ENCODE data around the gene SLC9A7.

The SLC9A7 gene

DNA sequence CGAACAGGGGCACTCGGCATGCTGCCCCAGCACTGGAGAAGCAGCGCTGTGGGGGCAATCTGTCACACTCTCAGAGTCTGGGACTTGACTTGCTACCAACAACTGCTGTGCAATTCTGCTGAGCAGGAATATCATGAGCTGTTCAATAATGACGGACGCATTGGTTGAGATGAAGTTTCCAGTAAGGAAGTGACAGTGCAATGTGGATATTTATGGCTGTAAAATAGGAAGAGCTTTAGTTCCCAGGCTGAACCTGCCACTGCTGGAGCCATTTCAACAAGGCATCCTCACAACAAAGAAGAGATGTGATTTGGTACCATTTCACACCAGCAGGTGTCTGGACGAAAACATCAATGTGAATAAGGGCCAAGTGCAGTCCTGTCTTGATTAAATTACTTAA is 161.1 kb downstream of the SLC9A7 start:
- DNase-seq, result no peak

DNA sequence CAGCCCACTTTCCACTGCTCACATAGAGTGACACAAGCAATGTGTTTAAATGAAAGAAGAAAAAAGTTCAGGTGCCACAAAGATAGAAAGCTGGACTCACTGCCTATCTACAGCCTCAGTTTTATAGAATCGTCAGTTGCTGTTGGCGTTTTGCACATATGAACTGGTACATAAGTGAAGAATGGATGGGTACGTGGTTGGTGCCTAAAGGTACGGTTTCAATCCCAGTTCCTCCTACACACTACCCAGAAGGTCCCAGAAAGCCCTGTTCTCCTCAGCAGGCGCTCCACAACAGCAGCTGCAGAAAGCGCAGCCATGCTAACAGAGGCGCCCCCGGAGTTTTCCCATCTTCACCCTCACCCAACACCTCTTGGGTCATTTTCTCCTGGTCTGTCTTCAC is 161.7 kb downstream of the SLC9A7 start:
- DNase-seq, result no peak

DNA sequence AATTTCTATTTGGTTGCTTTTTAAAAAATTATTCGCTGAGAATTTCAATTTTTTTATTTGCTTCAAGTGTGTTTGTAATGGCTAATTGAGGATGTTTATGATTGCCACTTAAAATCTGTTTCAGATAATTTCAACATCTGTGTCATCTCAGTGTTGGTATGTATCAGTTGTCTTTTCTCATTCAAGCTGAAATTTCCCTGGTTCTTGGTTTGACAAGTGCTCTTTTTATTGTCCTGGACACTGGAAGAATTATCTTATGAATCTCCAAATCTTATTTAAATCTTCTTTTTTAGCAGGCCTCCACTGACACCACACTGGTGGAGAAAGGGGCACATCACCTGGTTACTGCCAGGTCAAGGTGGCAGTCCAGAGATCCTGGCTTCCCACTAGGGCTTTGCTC is 163.8 kb downstream of the SLC9A7 start:
- no peak for DNase-seq

DNA sequence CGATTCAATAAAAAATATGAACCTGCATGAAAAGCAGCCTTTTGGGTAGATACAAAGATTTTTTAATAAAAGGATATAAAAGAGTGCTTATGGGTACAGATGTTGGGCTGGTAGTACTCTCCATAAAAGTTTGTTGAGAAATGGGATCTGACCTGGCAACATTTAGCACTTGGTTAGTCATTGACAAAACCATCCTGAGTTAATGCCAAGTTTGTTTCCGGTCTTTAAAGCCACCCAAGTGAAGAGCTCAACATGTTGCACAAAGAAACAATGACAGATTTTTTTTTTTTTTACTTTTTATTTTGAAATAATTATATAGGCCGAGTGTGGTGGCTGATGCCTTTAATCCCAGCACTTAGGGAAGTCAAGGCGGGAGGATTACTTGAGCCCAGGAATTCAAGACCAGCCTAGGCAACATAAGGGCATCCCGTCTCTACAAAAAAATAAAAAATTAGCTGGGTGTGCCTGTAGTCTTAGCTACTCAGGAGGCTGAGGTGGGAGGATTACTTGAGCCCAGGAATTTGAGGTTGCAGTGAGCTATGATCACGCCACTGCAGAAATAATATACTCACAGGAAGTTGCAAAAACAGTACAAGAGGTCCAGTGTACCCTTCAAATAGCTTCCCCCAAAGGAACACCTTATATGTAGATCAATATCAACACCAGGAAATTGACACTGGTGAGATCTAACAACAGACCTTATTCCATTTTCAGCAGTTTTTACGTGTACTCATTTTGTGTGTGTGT is 168.8 kb downstream of the SLC9A7 start:
- no peak for DNase-seq

DNA sequence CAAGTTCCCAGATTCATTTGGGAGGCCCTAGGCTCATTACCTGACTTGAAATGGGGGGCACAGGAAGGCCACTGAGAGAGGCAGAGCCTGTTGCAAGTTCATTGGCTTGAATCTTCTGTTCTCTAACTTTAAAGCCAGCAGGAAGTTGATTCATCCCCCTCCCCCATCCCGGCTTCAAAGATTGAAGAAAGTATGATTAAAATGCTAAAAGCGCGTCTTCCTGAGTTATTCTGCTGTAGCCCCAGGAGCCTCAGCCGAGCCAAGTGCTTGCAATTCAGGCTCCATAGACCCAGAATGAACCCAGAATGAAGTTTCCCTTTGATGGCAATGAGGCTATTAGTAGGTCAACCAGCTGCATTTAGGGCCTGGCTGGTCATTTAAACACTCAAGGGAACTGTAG is 170.7 kb downstream of the SLC9A7 start:
- DNase-seq, result no peak

DNA sequence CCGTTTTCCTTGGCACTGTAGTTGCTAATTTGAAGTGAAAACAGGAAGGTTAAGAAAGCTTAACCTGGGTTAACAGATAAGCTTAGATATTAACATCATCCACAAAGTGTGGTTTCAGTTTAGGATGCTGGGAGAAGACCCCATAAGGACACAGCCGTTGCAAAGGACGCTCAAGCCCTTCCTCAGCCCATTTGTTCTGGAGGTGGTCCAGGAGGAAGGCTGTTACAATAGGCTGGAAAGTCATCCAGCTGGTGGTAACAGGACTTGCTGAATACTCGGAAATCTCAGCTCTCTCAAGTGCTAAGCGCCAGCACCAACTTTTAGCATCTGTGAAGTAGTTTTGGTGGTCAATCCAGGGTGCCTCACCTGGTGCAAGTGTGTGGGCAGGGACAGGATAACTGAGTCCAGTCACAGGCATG is 171.2 kb downstream of the SLC9A7 start:
- DNase-seq, result no peak

DNA sequence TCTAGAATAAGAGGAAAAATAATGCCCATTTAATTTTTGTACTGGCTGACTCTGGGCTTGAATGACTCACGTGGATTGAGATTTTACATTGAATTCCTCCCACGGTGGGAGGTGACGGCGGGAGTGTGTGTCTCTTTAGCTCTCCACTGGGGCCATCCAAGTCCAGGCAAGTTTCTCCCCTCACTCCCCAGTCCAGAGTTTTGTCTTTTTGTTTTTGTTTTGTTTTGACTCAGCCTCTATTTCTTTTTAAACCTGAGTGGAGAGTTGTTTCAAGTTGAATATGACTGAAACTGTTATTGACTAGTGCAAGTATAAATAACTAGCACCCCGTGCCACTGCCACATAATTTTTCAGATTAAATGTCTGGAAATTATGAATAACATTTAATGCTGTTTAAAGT is 171.8 kb downstream of the SLC9A7 start:
- DNase-seq, result no peak

DNA sequence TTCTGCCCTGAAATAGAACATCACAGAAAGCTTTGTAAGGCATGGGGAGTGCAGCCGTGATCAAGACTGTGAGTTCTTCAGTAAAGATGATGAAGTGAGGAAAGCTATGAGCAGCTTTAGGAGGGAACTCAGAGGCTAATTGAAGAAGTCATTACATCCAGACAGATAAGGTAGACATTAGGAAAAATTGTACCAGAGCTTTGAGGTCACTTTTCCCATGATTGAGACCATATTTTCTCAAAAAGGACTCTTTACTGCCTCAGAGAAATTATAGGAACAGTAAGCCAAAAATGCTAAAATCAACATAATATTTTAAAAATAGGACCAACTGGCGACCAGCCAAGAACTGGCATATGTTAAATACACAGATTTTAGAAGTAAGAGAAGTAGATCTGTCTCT is 174.2 kb downstream of the SLC9A7 start:
- DNase-seq, result no peak

DNA sequence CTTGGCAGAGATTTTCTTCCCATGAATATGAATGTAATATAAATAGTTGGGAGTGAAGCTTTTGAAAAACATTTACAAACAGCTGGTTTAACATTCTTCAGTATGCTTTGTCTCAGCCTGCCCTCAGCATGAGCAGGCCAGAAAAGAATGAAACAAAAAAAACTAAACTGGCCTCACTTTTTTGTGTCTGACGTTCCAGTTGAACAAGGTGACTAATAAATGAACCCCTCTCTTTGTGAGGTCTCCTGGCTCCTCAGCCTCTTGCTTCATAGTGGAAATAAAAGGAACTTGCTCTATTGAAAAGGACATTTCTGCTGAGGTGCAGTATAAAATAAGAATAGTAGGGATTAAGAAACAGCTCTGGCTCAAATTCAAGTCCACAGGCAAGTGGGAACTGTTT is 176.0 kb downstream of the SLC9A7 start:
- DNase-seq, result no peak

DNA sequence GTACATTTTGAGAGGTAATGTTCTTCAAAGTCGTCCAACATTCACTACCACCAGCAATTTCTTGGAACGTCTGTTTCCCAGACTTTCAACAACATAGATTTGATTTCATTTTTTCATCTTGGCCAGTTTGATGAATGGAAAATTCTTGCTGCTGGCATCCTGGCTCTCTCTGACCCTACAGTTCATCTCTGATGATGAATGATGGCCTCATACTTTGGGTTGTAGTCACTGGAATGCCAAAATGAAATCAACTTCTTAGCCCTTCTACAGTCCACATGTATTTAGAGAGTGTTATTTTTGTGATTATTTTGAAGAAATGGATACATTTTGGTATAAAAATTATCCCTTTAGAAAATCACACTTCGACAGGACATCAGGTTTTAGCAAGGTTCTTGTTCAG is 176.6 kb downstream of the SLC9A7 start:
- DNase-seq, result no peak

DNA sequence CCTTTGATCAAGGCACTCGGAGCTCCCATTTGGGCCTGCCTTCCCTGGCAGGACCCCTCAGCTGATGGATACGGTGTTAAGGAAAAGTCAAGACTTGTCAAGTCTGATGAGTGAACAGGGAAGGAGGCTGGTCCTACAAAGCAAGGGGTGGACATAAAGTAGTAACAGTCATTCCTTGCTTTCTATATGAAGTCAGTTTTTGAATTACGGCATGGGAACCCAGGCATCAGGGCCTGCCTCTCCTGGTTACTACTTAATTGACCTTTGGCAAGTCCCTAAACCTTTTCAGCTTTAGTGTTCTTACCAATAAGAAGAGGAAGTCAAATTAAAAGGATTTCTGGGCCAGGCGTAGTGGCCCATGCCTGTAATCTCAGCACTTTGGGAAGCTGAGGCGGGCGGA is 178.3 kb downstream of the SLC9A7 start:
- no peak for DNase-seq

DNA sequence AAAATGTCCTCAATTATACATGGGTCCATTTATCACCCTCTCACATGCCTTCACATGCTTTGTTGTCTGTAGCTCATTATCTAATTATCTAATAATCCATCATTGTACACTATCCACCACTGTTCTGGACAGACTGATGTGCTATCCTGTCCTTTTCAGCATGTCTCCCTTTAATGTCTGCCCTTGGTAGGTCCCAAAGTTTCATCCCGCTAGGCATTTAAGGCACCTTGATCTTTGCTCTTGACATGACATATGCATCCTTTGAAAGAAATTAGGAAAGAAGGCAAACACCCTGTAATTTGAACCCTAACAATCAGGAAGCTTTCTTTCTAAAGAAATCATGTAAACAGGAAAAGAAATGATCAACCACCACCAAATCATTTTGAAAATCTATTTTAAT is 179.7 kb downstream of the SLC9A7 start:
- DNase-seq, result no peak

DNA sequence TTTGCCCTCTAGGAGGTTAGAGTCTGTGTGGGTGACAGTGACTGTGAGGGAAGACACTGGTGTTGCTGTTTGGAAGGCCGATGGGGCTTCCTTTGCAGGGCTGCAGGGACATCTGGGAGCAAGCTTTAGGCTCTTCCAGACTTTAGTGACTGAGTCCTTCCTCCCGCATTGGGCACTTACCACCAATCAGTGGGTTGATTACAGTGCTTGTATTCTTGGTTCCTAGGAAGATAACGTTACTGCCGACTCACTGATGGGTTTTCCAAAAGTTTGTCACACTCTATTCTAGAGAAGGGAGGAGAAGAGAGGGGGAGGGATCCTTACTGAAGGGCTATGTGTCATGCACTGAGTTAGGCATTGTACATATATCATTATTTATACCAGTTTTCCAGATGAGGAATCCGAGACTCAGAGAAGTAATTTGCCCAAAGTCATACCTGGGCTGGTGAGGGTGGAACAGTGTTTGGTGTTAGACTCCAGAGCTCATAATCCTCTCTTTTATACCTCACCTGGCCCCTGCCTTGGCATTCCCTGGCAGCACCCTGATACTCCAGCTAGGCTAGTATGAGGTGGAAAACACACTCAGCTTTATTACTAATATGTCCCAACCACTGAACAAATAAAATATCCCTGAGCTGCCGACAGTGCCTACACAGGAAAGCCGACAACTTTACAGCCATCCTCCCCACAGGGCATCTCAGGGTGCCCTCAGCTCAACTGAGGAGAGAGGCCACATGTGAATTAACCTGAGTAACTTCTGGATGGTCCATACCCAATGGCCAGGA is 181.5 kb downstream of the SLC9A7 start:
- no peak for DNase-seq

DNA sequence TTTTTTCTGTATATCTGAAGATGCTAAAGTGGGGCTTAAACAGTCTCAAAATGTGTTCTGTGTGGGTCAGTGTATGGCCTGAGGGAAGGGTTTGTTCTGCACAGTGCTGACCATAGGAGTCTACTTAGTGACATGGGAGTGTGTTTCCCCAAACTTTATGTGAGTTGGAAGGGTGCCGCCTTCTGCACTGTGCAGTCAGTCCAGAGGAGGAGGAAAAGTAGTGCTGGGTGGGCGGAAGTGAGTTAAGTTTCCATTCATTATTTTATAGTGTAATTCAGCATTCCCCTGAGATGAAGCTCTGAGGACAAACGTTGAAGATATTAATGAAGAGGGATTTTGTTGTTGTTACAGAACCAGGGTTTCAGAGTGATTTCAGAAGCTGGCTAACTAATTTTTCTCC is 182.5 kb downstream of the SLC9A7 start:
- no peak for DNase-seq

DNA sequence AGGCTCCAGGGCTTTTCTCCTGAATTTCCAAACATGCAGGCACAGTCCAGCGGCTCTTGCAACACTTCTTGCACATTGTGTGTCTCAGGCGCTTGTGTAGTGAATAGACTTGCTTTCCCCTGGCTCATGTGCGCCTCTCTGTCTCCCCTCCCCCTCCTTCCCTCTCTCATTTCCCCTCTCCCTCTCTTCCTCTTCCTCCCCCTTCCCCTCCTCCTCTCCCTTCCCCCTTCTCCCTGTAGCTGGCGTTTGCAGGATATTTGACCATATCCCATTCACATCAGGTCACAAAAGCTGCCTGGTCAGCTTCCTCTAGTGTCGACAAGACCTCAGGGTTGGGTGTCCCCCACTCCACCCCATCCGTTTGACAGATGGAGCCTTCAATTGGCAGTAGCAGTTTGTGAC is 182.9 kb downstream of the SLC9A7 start:
- DNase-seq, result no peak

DNA sequence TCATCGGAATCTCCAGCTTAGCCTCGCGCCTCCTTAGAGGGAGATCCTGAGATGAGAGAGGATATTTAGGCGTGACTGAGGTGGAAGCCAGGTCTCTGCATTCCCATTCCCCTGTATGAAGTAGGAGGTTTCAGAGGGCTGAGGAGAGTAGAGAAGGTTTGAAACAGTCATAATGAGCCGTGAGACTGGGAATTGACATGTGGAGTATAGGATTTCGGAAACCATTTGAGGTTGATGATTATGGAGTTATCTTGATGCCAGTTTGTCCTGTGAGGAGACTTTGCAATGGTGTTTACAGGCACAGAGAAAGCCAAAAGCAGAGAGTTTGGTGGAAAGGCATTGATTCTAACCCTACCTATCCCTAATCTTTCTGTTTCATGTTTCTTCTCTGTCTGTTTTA is 183.3 kb downstream of the SLC9A7 start:
- DNase-seq, result no peak

DNA sequence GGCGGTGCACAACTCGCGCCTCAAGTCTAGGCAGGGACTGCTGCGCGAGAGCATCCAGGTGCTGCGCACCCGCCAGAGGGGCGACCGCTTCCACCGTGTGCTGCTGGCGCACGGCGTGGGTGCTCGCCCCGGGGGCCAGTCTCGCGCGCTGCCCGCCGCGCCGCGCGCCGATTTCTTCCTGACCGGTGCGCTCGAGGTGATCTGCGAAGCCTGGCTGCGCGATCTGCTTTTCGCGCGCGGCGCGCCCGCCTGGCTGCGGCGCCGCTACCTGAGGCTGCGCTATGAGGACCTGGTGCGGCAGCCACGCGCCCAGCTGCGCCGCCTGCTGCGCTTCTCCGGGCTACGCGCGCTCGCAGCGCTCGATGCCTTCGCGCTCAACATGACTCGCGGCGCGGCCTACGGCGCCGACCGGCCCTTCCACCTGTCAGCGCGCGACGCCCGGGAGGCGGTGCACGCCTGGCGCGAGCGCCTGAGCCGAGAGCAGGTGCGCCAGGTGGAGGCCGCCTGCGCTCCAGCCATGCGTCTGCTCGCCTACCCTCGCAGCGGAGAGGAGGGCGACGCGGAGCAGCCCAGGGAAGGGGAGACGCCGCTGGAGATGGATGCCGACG is 184.0 kb downstream of the SLC9A7 start:
- DNase-seq, result peak; percentile 58

DNA sequence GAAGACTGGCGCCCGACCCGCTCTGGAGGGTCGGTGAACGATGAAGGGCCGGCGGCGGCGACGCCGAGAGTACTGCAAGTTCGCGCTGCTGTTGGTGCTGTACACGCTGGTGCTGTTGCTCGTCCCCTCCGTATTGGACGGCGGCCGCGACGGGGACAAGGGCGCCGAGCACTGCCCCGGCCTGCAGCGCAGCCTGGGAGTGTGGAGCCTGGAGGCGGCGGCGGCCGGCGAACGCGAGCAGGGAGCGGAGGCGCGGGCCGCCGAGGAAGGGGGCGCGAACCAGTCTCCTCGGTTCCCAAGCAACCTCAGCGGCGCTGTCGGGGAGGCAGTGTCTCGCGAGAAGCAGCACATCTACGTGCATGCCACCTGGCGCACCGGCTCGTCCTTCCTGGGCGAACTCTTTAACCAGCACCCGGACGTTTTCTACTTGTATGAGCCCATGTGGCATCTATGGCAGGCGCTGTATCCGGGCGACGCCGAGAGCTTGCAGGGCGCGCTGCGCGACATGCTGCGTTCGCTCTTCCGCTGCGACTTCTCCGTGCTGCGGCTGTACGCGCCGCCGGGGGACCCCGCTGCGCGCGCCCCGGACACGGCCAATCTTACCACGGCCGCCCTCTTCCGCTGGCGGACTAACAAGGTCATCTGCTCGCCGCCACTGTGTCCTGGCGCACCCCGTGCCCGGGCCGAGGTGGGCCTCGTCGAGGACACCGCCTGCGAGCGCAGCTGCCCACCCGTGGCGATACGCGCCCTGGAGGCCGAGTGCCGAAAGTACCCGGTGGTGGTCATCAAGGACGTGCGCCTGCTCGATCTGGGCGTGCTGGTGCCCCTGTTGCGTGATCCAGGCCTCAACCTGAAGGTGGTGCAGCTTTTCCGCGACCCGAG is 184.8 kb downstream of the SLC9A7 start:
- DNase-seq, result peak; percentile 71

DNA sequence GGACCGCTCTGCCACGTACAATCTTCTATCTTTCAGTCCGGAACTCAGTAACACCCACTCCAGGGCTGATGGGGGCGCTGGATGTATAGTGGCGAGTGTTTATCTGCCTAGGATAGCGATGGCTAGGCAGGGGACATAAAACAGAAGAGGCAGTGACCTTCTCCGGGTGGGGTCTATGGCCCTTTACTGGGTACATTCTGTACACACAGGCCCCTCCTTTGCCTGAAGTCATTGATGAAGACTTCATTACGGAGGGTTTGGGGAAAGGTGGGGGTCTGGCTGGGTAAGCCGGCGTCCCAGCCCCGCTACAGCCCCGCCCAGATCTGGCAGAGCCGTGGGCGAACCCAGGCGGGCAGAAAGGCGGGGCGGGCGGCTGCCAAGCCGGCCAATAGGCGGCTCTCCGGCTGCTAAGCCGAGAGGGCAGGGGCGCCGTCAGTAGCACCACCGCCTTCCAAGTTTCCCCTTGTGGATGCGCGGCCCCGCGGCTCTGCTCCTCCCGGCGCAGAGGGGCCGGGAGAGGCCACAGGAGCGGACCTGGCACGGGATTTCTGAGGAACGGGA is 185.5 kb downstream of the SLC9A7 start, which contains the start of gene CHST7:
Gene CHST7 (plus strand): TSS at position 435 of the 561 bp plus-strand sequence. CDS start 167 bp downstream, outside the sequence.
- peak; percentile 70 for DNase-seq

DNA sequence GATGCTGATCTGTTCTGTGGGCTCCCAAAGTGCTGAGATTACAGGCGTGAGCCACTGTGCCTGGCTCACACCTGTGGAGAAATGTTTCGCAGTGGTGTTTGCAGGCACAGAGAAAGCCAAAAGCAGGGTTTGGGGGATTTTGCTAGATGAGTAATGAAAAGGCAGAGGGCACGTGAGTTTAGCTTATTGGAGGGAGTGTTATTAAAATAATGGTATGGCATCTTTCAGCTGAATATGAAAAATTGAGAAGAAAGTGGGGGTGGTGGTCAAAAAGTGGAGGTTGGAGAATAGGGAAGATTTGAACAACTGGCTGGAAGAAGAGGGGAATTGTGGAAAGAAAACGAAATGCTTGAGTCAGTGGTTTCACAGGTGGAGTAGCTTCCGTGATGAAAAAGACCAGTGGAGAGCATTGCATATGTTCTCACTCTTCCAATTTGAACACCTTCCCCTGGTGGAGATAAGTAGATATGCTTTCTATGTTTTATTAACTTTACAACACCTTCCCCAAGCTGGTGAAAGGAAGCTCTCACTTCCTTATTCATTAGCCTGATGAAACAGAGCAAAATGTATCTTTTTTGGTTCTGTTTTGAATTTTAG is 186.5 kb downstream of the SLC9A7 start:
- DNase-seq, result no peak

DNA sequence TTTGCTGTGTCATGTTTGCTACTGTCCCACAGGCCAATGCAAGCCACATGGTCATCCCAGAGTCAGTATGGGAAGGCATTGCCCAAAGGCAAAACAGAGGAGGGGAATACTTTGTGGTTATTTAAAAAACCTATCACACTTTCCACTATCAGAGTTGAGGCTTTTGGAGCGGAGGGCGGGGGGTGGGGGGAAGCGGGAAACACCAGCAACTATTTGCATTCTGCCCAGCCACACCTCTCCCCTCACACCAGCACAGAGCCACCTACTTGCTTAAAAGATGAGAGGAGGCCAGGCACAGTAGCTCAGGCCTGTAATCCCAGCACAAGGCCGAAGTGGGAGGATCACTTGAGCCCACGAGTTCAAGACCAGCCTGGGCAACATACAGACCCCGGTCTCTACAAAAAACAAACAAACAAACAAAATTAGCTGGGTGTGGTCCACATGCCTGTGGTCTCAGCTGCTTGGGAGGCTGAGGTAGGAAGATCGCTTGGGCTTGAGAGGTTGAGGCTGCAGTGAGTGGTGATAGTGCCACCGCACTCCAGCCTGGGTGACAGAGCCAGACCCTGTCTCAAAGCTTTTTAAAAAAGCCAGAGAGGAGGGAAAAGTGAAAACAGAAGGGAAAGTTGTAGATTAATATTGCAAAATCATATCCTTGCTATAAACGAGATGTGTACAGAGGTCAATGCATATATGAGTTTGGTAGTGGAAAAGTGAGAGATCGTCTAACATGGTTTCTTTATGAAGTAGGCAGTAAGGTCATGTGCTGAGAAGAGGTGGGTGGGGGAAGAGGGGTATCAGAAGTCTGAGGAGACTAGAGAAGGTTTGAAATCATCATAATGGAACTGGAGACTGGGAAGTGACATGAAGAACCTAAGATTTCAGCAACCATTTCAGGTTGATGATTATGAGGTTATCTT is 187.2 kb downstream of the SLC9A7 start:
- no peak for DNase-seq

Measured in activated CD8-positive, alpha-beta memory T cell treated with anti-CD3 and anti-CD28 coated beads, Interleukin-2, amount 50 U/mL, for 48 hours (primary cell).